ENCODE results near the gene CDCA3. TPM values are rescaled to one million over a fixed set of nuclear protein-coding genes. Genes with fewer than 3 reads are reported as not detected.

Gene CDCA3
- polyA plus RNA-seq, 1 experiment, result 57.1 TPM

GRCh38 chr12:6810758-6811157 is 40.3 kb downstream of the CDCA3 start:
- POLR2A ChIA-PET, result interaction anchor here (0.5 to 0.6 kb wide), 2 partner anchors 57 to 133 kb away, joined by 5 to 11 read pairs; partner anchors contain the start of gene C12orf57
- no peak for DNase-seq (ENCODE audit: low read depth)
- no peak for TF ChIP-seq CTCF (IDR thresholded peaks at IDR 0.05; ENCODE audit: insufficient read depth, low read depth, low read length)

GRCh38 chr12:6809056-6809455 is 42.0 kb downstream of the CDCA3 start:
- CTCF ChIA-PET, result interaction anchor here (0.9 to 1.5 kb wide), 3 partner anchors 16 to 22 kb away, joined by 3 read pairs; no protein-coding TSS in a partner anchor
- no peak for DNase-seq (ENCODE audit: low read depth)
- Histone ChIP-seq H3K36me3 (ENCODE audit: control insufficient read depth, insufficient read depth, low read length) (no peaks in the 10 kb centered on the region), H3K4me3 (ENCODE audit: low read depth, low read length) (no peak overlapping the region), H3K27me3 (ENCODE audit: control insufficient read depth, insufficient read depth, low read length) (peaks cover 4% of the 10 kb centered on the region)
- no peak for TF ChIP-seq CTCF (IDR thresholded peaks at IDR 0.05; ENCODE audit: insufficient read depth, low read depth, low read length)
- POLR2A ChIA-PET, result interaction anchor here (0.7 kb wide), 1 partner anchor 43 kb away, joined by 3 read pairs; no protein-coding TSS in a partner anchor

More at GRCh38 chr12:6810758-6811157, 40.3 kb downstream of the CDCA3 start:
- no peaks in the 10 kb centered on the region for H3K36me3 ChIP-seq (ENCODE audit: control insufficient read depth, insufficient read depth, low read length)
- H3K27me3 ChIP-seq (ENCODE audit: control insufficient read depth, insufficient read depth, low read length), result peaks cover 7% of the 10 kb centered on the region
- no peak overlapping the region for H3K4me3 ChIP-seq (ENCODE audit: low read depth, low read length)
- CTCF ChIA-PET, result interaction anchor here (0.7 to 1.5 kb wide), 2 partner anchors 19 to 34 kb away, joined by 3 read pairs; no protein-coding TSS in a partner anchor

- ChIA-PET POLR2A (no interaction called here), CTCF (no interaction called here)
- H3K36me3 ChIP-seq (ENCODE audit: control insufficient read depth, insufficient read depth, low read length), result no peaks in the 10 kb centered on the region
- no peak for DNase-seq (ENCODE audit: low read depth)
- no peak for TF ChIP-seq CTCF (IDR thresholded peaks at IDR 0.05; ENCODE audit: insufficient read depth, low read depth, low read length)
- no peak overlapping the region for H3K4me3 ChIP-seq (ENCODE audit: low read depth, low read length)
- H3K27me3 ChIP-seq (ENCODE audit: control insufficient read depth, insufficient read depth, low read length), result peaks cover 3% of the 10 kb centered on the region; the same call in 1 of the 2 replicates
Measured at GRCh38 chr12:6807170-6807569, 43.9 kb downstream of the CDCA3 start.

GRCh38 chr12:6799147-6799546 is 51.9 kb downstream of the CDCA3 start:
- no peaks in the 10 kb centered on the region for H3K36me3 ChIP-seq (ENCODE audit: control insufficient read depth, insufficient read depth, low read length)
- no peak for DNase-seq (ENCODE audit: low read depth)
- peaks cover 4% of the 10 kb centered on the region; the same call in 1 of the 2 replicates for H3K27me3 ChIP-seq (ENCODE audit: control insufficient read depth, insufficient read depth, low read length)
- H3K4me3 ChIP-seq (ENCODE audit: low read depth, low read length), result no peak overlapping the region
- TF ChIP-seq CTCF (IDR thresholded peaks at IDR 0.05; ENCODE audit: insufficient read depth, low read depth, low read length), result no peak
- CTCF ChIA-PET, result interaction anchor here (1.0 kb wide), 1 partner anchor 15 kb away, joined by 3 read pairs; no protein-coding TSS in a partner anchor
- POLR2A ChIA-PET, result no interaction called here

Other genes with a start within 250 kb of the CDCA3 start
- 69.8 and 87.6 TPM in 2 replicates for gene CHD4, start 243.9 kb downstream of the CDCA3 start, polyA plus RNA-seq (2011; rRNA removed)
- gene LPAR5, start 215.3 kb downstream of the CDCA3 start, polyA plus RNA-seq (2011; rRNA removed), result 0.05 TPM in 1 of 2 replicates, not detected in the other
- gene ACRBP, start 203.9 kb downstream of the CDCA3 start, polyA plus RNA-seq (2011; rRNA removed), result 0.17 and 0.40 TPM in 2 replicates
- gene ING4, start 188.2 kb downstream of the CDCA3 start, polyA plus RNA-seq (2011; rRNA removed), result 43.0 and 61.0 TPM in 2 replicates
- gene ZNF384, start 161.9 kb downstream of the CDCA3 start, polyA plus RNA-seq (2011; rRNA removed), result 38.8 and 57.0 TPM in 2 replicates
- gene PIANP, start 150.5 kb downstream of the CDCA3 start, polyA plus RNA-seq (2011; rRNA removed), result 0.44 and 0.59 TPM in 2 replicates
- gene COPS7A, start 127.2 kb downstream of the CDCA3 start, polyA plus RNA-seq (2011; rRNA removed), result 128 and 200 TPM in 2 replicates
- 287 and 345 TPM in 2 replicates for gene MLF2, start 98.1 kb downstream of the CDCA3 start, polyA plus RNA-seq (2011; rRNA removed)
- 234 and 241 TPM in 2 replicates for gene PTMS, start 84.9 kb downstream of the CDCA3 start, polyA plus RNA-seq (2011; rRNA removed)
- gene LAG3, start 78.8 kb downstream of the CDCA3 start, polyA plus RNA-seq (2011; rRNA removed), result 0.28 and 0.50 TPM in 2 replicates
- 0.33 and 0.42 TPM in 2 replicates for gene CD4, start 61.8 kb downstream of the CDCA3 start, polyA plus RNA-seq (2011; rRNA removed)
- 3.3 and 6.6 TPM in 2 replicates for gene GPR162, start 29.5 kb downstream of the CDCA3 start, polyA plus RNA-seq (2011; rRNA removed)
- gene P3H3, start 22.9 kb downstream of the CDCA3 start, polyA plus RNA-seq (2011; rRNA removed), result 40.9 and 71.6 TPM in 2 replicates
- 3.3 and 5.3 TPM in 2 replicates for gene GNB3, start 10.4 kb downstream of the CDCA3 start, polyA plus RNA-seq (2011; rRNA removed)
- 52.9 and 90.0 TPM in 2 replicates for gene USP5, start 864 bp upstream of the CDCA3 start, polyA plus RNA-seq (2011; rRNA removed)
- 2,446 and 2,656 TPM in 2 replicates for gene TPI1, start 16.2 kb upstream of the CDCA3 start, polyA plus RNA-seq (2011; rRNA removed)
- 5.0 and 7.3 TPM in 2 replicates for gene SPSB2, start 22.0 kb upstream of the CDCA3 start, polyA plus RNA-seq (2011; rRNA removed)
- gene LRRC23, start 53.5 kb upstream of the CDCA3 start, polyA plus RNA-seq (2011; rRNA removed), result 12.7 and 13.3 TPM in 2 replicates
- gene ENO2, start 63.3 kb upstream of the CDCA3 start, polyA plus RNA-seq (2011; rRNA removed), result 27.9 and 29.7 TPM in 2 replicates
- gene ATN1, start 76.7 kb upstream of the CDCA3 start, polyA plus RNA-seq (2011; rRNA removed), result 13.0 and 15.9 TPM in 2 replicates
- not detected in 2 replicates for gene RNU7-1, start 92.5 kb upstream of the CDCA3 start, polyA plus RNA-seq (2011; rRNA removed)
- gene C12orf57, start 92.7 kb upstream of the CDCA3 start, polyA plus RNA-seq (2011; rRNA removed), result 489 and 709 TPM in 2 replicates
- gene PTPN6, start 100.1 kb upstream of the CDCA3 start, polyA plus RNA-seq (2011; rRNA removed), result 0.15 and 0.27 TPM in 2 replicates
- 283 and 369 TPM in 2 replicates for gene PHB2, start 119.4 kb upstream of the CDCA3 start, polyA plus RNA-seq (2011; rRNA removed)
- 37.5 and 53.9 TPM in 2 replicates for gene EMG1, start 119.6 kb upstream of the CDCA3 start, polyA plus RNA-seq (2011; rRNA removed)
- gene LPCAT3, start 167.2 kb upstream of the CDCA3 start, polyA plus RNA-seq (2011; rRNA removed), result 26.3 and 31.2 TPM in 2 replicates
- gene C1S, start 209.4 kb upstream of the CDCA3 start, polyA plus RNA-seq (2011; rRNA removed), result 329 and 341 TPM in 2 replicates
- 668 and 703 TPM in 2 replicates for gene C1R, start 241.2 kb upstream of the CDCA3 start, polyA plus RNA-seq (2011; rRNA removed)

Measured in BJ (cell line).